GM21825 (cell line): ENCODE data around the gene GPX3.

ENCODE experiments used
- ATAC-seq: cut with Tn5 transposase; IDR thresholded peaks from one replicate; pipeline ENCODE4 v1.9.1; 2021; ENCODE audit warnings: mild to moderate bottlenecking, moderate library complexity; ENCODE audit not compliant: unreplicated experiment

Gene GPX3

GRCh38 chr5:151075698-151076331, 55.4 kb downstream of the GPX3 start:
- ATAC-seq = no peak

GRCh38 chr5:151076616-151077015, 56.2 kb downstream of the GPX3 start:
- ATAC-seq = no peak

- no peak for ATAC-seq
These were observed 57.0 kb downstream of the GPX3 start for GRCh38 chr5:151077419-151077818.

- no peak for ATAC-seq
These were observed 57.6 kb downstream of the GPX3 start for GRCh38 chr5:151077967-151078366.
